Measurements from ENCODE around the gene ABCC8. TPM values are rescaled to one million over a fixed set of nuclear protein-coding genes. Genes with fewer than 3 reads are reported as not detected.
A peak's percentile ranks its signal among the peaks of the same experiment; 100 is the strongest.

The ABCC8 gene
- total RNA-seq (not detected), total RNA-seq (0 to 0.23 reads per million in 2 donors)

GRCh38 chr11:17476317-17477083 lies at the start of gene ABCC8:
Gene ABCC8 (minus strand): TSS chr11:17476845. CDS start chr11:17476776, 69 bp downstream.
- peaks cover 76% of the 10 kb centered on the region for H3K27me3 Mint-ChIP-seq
- H3K27ac Mint-ChIP-seq: no peak within 1 kb of the TSS
- peaks cover 8% of the 10 kb centered on the region for H3K36me3 Mint-ChIP-seq (ENCODE audit: low read depth)
- DNase-seq: no peak
- H3K4me3 Mint-ChIP-seq: peak within 1 kb of the TSS; percentile 39
- no peak for ATAC-seq
- peaks cover 6% of the 10 kb centered on the region for H3K4me1 Mint-ChIP-seq
- no peaks in the 10 kb centered on the region for H3K9me3 ChIP-seq (ENCODE audit: control insufficient read depth, low read length, poor library complexity, severe bottlenecking)

- Mint-ChIP-seq H3K36me3 (ENCODE audit: low read depth) (peaks cover 3% of the 10 kb centered on the region), H3K4me3 (no peak overlapping the region), H3K27ac (no peak overlapping the region), H3K4me1 (no peaks in the 10 kb centered on the region), H3K27me3 (peaks cover 21% of the 10 kb centered on the region)
- H3K9me3 ChIP-seq (ENCODE audit: control insufficient read depth, low read length, poor library complexity, severe bottlenecking): no peaks in the 10 kb centered on the region
- ATAC-seq (no peak), DNase-seq (no peak)
Measured at GRCh38 chr11:17526326-17526725, 49.7 kb upstream of the ABCC8 start.

- no peak for DNase-seq
- peaks cover 3% of the 10 kb centered on the region for H3K36me3 Mint-ChIP-seq (ENCODE audit: low read depth)
Measured at GRCh38 chr11:17525570-17525969, 48.9 kb upstream of the ABCC8 start.

GRCh38 chr11:17524221-17524620 lies 47.6 kb upstream of the ABCC8 start:
- no peaks in the 10 kb centered on the region for H3K9me3 ChIP-seq (ENCODE audit: control insufficient read depth, low read length, poor library complexity, severe bottlenecking)
- Mint-ChIP-seq H3K4me3 (no peak overlapping the region), H3K36me3 (ENCODE audit: low read depth) (peaks cover 3% of the 10 kb centered on the region), H3K27me3 (peaks cover 33% of the 10 kb centered on the region), H3K27ac (no peak overlapping the region), H3K4me1 (no peaks in the 10 kb centered on the region)
- no peak for DNase-seq
- no peak for ATAC-seq

More at GRCh38 chr11:17525570-17525969, 48.9 kb upstream of the ABCC8 start:
- H3K9me3 ChIP-seq (ENCODE audit: control insufficient read depth, low read length, poor library complexity, severe bottlenecking): no peaks in the 10 kb centered on the region
- Mint-ChIP-seq H3K4me1 (no peaks in the 10 kb centered on the region), H3K27ac (no peak overlapping the region), H3K27me3 (peaks cover 26% of the 10 kb centered on the region), H3K4me3 (no peak overlapping the region)
- ATAC-seq: no peak

- Mint-ChIP-seq H3K4me1 (peaks cover 2% of the 10 kb centered on the region), H3K27me3 (peaks cover 35% of the 10 kb centered on the region), H3K27ac (no peak overlapping the region), H3K4me3 (no peak overlapping the region), H3K36me3 (ENCODE audit: low read depth) (peaks cover 3% of the 10 kb centered on the region)
- no peak for DNase-seq
- no peak for ATAC-seq
- no peaks in the 10 kb centered on the region for H3K9me3 ChIP-seq (ENCODE audit: control insufficient read depth, low read length, poor library complexity, severe bottlenecking)
Measured at GRCh38 chr11:17522655-17523054, 46.0 kb upstream of the ABCC8 start.

- ATAC-seq: no peak
- H3K27ac Mint-ChIP-seq: no peak overlapping the region
- peaks cover 42% of the 10 kb centered on the region for H3K27me3 Mint-ChIP-seq
- no peak for DNase-seq
- H3K36me3 Mint-ChIP-seq (ENCODE audit: low read depth): peaks cover 3% of the 10 kb centered on the region
- H3K9me3 ChIP-seq (ENCODE audit: control insufficient read depth, low read length, poor library complexity, severe bottlenecking): no peaks in the 10 kb centered on the region
- peaks cover 3% of the 10 kb centered on the region for H3K4me1 Mint-ChIP-seq
- no peak overlapping the region for H3K4me3 Mint-ChIP-seq
Measured at GRCh38 chr11:17521106-17521900, 44.7 kb upstream of the ABCC8 start.

GRCh38 chr11:17519061-17519885 lies 42.6 kb upstream of the ABCC8 start:
- peaks cover 37% of the 10 kb centered on the region for H3K27me3 Mint-ChIP-seq
- H3K27ac Mint-ChIP-seq: no peak overlapping the region
- no peak for ATAC-seq
- no peaks in the 10 kb centered on the region for H3K9me3 ChIP-seq (ENCODE audit: control insufficient read depth, low read length, poor library complexity, severe bottlenecking)
- peaks cover 3% of the 10 kb centered on the region for H3K4me1 Mint-ChIP-seq
- no peak for DNase-seq
- no peaks in the 10 kb centered on the region for H3K36me3 Mint-ChIP-seq (ENCODE audit: low read depth)
- no peak overlapping the region for H3K4me3 Mint-ChIP-seq

GRCh38 chr11:17518366-17518765 lies 41.7 kb upstream of the ABCC8 start:
- no peak for ATAC-seq
- DNase-seq: no peak
- peaks cover 3% of the 10 kb centered on the region for H3K4me1 Mint-ChIP-seq
- peaks cover 2% of the 10 kb centered on the region for H3K36me3 Mint-ChIP-seq (ENCODE audit: low read depth)
- H3K4me3 Mint-ChIP-seq: no peak overlapping the region
- peaks cover 42% of the 10 kb centered on the region for H3K27me3 Mint-ChIP-seq
- no peaks in the 10 kb centered on the region for H3K9me3 ChIP-seq (ENCODE audit: control insufficient read depth, low read length, poor library complexity, severe bottlenecking)
- H3K27ac Mint-ChIP-seq: peak overlapping the region; percentile 34

GRCh38 chr11:17517186-17517585 lies 40.5 kb upstream of the ABCC8 start:
- DNase-seq: no peak
- no peak overlapping the region for H3K4me3 Mint-ChIP-seq
- peaks cover 2% of the 10 kb centered on the region for H3K36me3 Mint-ChIP-seq (ENCODE audit: low read depth)
- no peaks in the 10 kb centered on the region for H3K9me3 ChIP-seq (ENCODE audit: control insufficient read depth, low read length, poor library complexity, severe bottlenecking)
- no peak overlapping the region for H3K27ac Mint-ChIP-seq
- peaks cover 3% of the 10 kb centered on the region for H3K4me1 Mint-ChIP-seq
- peaks cover 52% of the 10 kb centered on the region for H3K27me3 Mint-ChIP-seq
- no peak for ATAC-seq

GRCh38 chr11:17516551-17517150 lies 40.0 kb upstream of the ABCC8 start:
- DNase-seq: no peak
- Mint-ChIP-seq H3K4me1 (peaks cover 5% of the 10 kb centered on the region), H3K27ac (no peak overlapping the region), H3K4me3 (no peak overlapping the region), H3K27me3 (peaks cover 57% of the 10 kb centered on the region), H3K36me3 (ENCODE audit: low read depth) (peaks cover 2% of the 10 kb centered on the region)
- no peaks in the 10 kb centered on the region for H3K9me3 ChIP-seq (ENCODE audit: control insufficient read depth, low read length, poor library complexity, severe bottlenecking)
- ATAC-seq: no peak

GRCh38 chr11:17515443-17516176 lies 39.0 kb upstream of the ABCC8 start:
- Mint-ChIP-seq H3K4me3 (no peak overlapping the region), H3K27ac (no peak overlapping the region), H3K36me3 (ENCODE audit: low read depth) (peaks cover 2% of the 10 kb centered on the region), H3K27me3 (peaks cover 50% of the 10 kb centered on the region), H3K4me1 (peaks cover 5% of the 10 kb centered on the region)
- ATAC-seq (no peak), DNase-seq (no peak)
- no peaks in the 10 kb centered on the region for H3K9me3 ChIP-seq (ENCODE audit: control insufficient read depth, low read length, poor library complexity, severe bottlenecking)

GRCh38 chr11:17514476-17514875 lies 37.8 kb upstream of the ABCC8 start:
- ATAC-seq (no peak), DNase-seq (no peak)
- no peaks in the 10 kb centered on the region for H3K9me3 ChIP-seq (ENCODE audit: control insufficient read depth, low read length, poor library complexity, severe bottlenecking)
- H3K27ac Mint-ChIP-seq: no peak overlapping the region
- peaks cover 2% of the 10 kb centered on the region for H3K36me3 Mint-ChIP-seq (ENCODE audit: low read depth)
- H3K27me3 Mint-ChIP-seq: peaks cover 48% of the 10 kb centered on the region
- no peak overlapping the region for H3K4me3 Mint-ChIP-seq
- peaks cover 5% of the 10 kb centered on the region for H3K4me1 Mint-ChIP-seq

Measured in T-helper 17 cell (primary cell).